CD4-positive, alpha-beta T cell (primary cell): ENCODE measurements around the gene ANAPC5. TPM values are rescaled to one million over a fixed set of nuclear protein-coding genes. Genes with fewer than 3 reads are reported as not detected.

Experiments used
- ATAC-seq: fragments of 200-7000 bp; cut with Tn5 transposase; one replicate; pipeline ENCODE4 v1.10.0; 2022; ENCODE audit warnings: mild to moderate bottlenecking; ENCODE audit not compliant: poor library complexity
- CTCF ChIA-PET: fragments of 350-600 bp; sonication (Branson Sonifier 250); formaldehyde crosslinking; loops from one replicate; lab custom pipeline; 2021; ENCODE audit warnings: antibody characterized with exemption, inconsistent platforms; lab: Charles Lee
- POLR2A ChIA-PET: fragments of 350-600 bp; sonication (Branson Sonifier 250); formaldehyde crosslinking; loops from one replicate; lab custom pipeline; 2021; ENCODE audit warnings: antibody characterized with exemption, inconsistent platforms; lab: Charles Lee
- DNase-seq, 14 experiments: peaks; one replicate each; pipeline ENCODE4 v3.0.0-alpha.2; 2013 to 2020; ENCODE audit warnings: mixed read lengths in 2 of 14
- H3K27ac ChIP-seq, 2 donors: one replicate each; pipeline versions ENCODE4 v1.5.1 to v1.7.0; 2013; ENCODE audit warnings: low read length in 2 of 2, low read depth in 1 of 2, mild to moderate bottlenecking in 1 of 2
- H3K27me3 ChIP-seq, 2 experiments: 1 replicate in 1 of 2; 2 replicates in 1 of 2; pipeline versions ENCODE4 v1.6.1 to v1.7.0; 2013; ENCODE audit warnings: low read length in 2 of 2, control low read depth in 1 of 2, mild to moderate bottlenecking in 1 of 2, moderate library complexity in 1 of 2; ENCODE audit not compliant: insufficient read depth in 2 of 2, control insufficient read depth in 1 of 2
- H3K36me3 ChIP-seq: one replicate; pipeline ENCODE4 v1.6.1; 2013; ENCODE audit warnings: low read length, control low read depth; ENCODE audit not compliant: insufficient read depth
- H3K4me1 ChIP-seq: one replicate; pipeline ENCODE4 v1.6.1; 2013; ENCODE audit warnings: low read length, control low read depth; ENCODE audit not compliant: insufficient read depth
- H3K4me3 ChIP-seq: one replicate; pipeline ENCODE4 v1.5.1; 2013; ENCODE audit warnings: mild to moderate bottlenecking, low read length, moderate library complexity
- H3K9me3 ChIP-seq, 2 experiments: 1 replicate in 1 of 2; 2 replicates in 1 of 2; pipeline versions ENCODE4 v1.6.1 to v1.7.0; 2013; ENCODE audit warnings: low read length in 2 of 2, mild to moderate bottlenecking in 2 of 2, control low read depth in 1 of 2, moderate library complexity in 1 of 2; ENCODE audit not compliant: control insufficient read depth in 1 of 2, insufficient read depth in 1 of 2
- H3K27ac Mint-ChIP-seq: one replicate; pipeline ENCODE4 v1.8.0; 2020; ENCODE audit warnings: mixed read lengths
- H3K27me3 Mint-ChIP-seq: one replicate; pipeline ENCODE4 v1.8.0; 2021; ENCODE audit warnings: mixed read lengths
- H3K36me3 Mint-ChIP-seq: one replicate; pipeline ENCODE4 v1.8.0; 2021; ENCODE audit warnings: low read depth, mixed read lengths
- H3K4me1 Mint-ChIP-seq: one replicate; pipeline ENCODE4 v1.8.0; 2021; ENCODE audit warnings: low read depth, mixed read lengths
- H3K4me3 Mint-ChIP-seq: one replicate; pipeline ENCODE4 v1.8.0; 2020; ENCODE audit warnings: mild to moderate bottlenecking, mixed read lengths
- H3K9me3 Mint-ChIP-seq: one replicate; pipeline ENCODE4 v1.8.0; 2020; ENCODE audit warnings: mixed read lengths
- intact Hi-C, 2 experiments: fragments of 100-400 bp; cut with DNase I in 1 of 2; cut with micrococcal nuclease in 1 of 2; formaldehyde crosslinking; loops; one replicate each; pipeline versions ENCODE4 v1.15.1 to v1.9.0; 2023 to 2025; cut with DNase I, micrococcal nuclease
- total RNA-seq, 174 experiments: library from RNA in 2 of 174; stranded (reverse) in 2 of 174; gene quantifications; one replicate each; pipeline ENCODE4 v1.2.3 and lab custom pipeline; 2021 to 2026
- TF ChIP-seq, protein P1 (sequence below): fragments of 200-600 bp; IDR thresholded peaks from one replicate; pipeline ENCODE4 v1.8.0; 2022; ENCODE audit warnings: antibody characterized with exemption, mild to moderate bottlenecking

Gene ANAPC5
- total RNA-seq, 2 experiments from 2014 or later = 88.2 to 96.2 TPM

DNA sequence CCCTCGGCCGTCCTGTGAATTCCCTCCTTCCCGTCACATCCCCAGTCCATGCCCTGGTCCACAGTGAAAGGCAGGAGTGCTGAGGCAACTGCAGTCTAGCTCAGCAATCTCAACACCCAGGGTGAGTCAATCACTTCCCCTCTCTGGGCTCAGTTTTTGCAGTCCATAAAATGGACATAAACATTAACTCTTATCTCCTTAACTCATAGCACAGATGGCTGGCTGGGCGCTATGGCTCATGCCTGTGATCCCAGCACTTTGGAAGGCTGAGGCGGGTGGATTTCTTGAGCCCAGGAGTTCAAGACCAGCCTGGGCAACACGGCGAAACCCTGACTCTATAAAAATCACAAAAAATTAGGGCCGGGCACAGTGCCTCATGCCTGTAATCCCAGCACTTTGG, 88.1 kb downstream of the ANAPC5 start:
- H3K4me3 Mint-ChIP-seq = no peak overlapping the region
- H3K27me3 Mint-ChIP-seq = no peaks in the 10 kb centered on the region
- no peak for DNase-seq
- H3K9me3 ChIP-seq = no peaks in the 10 kb centered on the region
- no peak for ATAC-seq
- POLR2A ChIA-PET = no interaction called here
- no peak overlapping the region for H3K27ac Mint-ChIP-seq
- no peak overlapping the region for H3K27ac ChIP-seq
- no peaks in the 10 kb centered on the region for H3K27me3 ChIP-seq
- no peaks in the 10 kb centered on the region for H3K9me3 Mint-ChIP-seq
- H3K36me3 ChIP-seq = peaks cover 45% of the 10 kb centered on the region
- H3K4me1 ChIP-seq = no peaks in the 10 kb centered on the region
- intact Hi-C loops = no loop called here
- TF ChIP-seq, protein P1, sequence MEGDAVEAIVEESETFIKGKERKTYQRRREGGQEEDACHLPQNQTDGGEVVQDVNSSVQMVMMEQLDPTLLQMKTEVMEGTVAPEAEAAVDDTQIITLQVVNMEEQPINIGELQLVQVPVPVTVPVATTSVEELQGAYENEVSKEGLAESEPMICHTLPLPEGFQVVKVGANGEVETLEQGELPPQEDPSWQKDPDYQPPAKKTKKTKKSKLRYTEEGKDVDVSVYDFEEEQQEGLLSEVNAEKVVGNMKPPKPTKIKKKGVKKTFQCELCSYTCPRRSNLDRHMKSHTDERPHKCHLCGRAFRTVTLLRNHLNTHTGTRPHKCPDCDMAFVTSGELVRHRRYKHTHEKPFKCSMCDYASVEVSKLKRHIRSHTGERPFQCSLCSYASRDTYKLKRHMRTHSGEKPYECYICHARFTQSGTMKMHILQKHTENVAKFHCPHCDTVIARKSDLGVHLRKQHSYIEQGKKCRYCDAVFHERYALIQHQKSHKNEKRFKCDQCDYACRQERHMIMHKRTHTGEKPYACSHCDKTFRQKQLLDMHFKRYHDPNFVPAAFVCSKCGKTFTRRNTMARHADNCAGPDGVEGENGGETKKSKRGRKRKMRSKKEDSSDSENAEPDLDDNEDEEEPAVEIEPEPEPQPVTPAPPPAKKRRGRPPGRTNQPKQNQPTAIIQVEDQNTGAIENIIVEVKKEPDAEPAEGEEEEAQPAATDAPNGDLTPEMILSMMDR = no peak
- H3K36me3 Mint-ChIP-seq = peaks cover 60% of the 10 kb centered on the region
- no peaks in the 10 kb centered on the region for H3K4me1 Mint-ChIP-seq
- H3K4me3 ChIP-seq = no peak overlapping the region
- CTCF ChIA-PET = no interaction called here

DNA sequence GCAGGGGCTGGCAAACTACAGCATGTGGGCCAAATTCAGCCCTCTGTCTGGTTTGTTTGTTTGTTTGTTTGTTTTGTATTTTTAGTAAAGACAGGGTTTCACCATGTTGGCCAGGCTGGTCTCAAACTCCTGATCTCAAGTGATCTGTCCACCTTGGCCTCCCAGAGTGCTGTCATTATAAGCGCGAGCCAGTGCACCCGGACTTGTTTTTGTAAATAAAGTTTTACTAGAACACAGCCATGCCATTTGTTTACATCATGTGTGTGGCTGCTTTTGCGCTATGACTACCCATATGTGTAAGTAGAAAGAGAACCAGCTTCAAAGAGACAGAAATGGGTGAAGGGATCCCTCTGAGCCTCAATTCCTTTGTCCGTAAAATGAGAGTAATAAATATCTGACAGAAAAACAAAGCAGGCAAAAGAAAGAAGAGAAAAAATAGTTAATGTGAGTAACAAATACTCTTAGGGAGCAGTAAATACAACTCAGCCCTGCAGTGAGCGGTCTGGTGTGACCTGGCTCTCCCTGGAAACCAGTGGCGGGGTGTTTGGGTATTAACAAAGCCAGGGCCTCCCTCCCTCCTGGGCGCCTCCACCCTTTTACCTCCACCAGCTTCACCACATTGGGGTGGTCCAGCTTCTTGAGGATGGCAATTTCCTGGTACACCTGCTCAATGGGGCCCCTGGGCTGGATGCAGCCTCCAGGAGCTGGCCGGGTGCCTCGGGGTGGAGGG, 88.8 kb downstream of the ANAPC5 start:
- Mint-ChIP-seq H3K27ac (no peak overlapping the region), H3K4me1 (no peaks in the 10 kb centered on the region), H3K36me3 (peaks cover 59% of the 10 kb centered on the region), H3K9me3 (no peaks in the 10 kb centered on the region), H3K4me3 (no peak overlapping the region), H3K27me3 (no peaks in the 10 kb centered on the region)
- Histone ChIP-seq H3K4me1 (no peaks in the 10 kb centered on the region), H3K27ac (no peak overlapping the region), H3K36me3 (peaks cover 41% of the 10 kb centered on the region), H3K9me3 (no peaks in the 10 kb centered on the region), H3K4me3 (no peak overlapping the region), H3K27me3 (no peaks in the 10 kb centered on the region)
- POLR2A ChIA-PET = no interaction called here
- CTCF ChIA-PET = no interaction called here
- TF ChIP-seq, protein P1 = no peak
- ATAC-seq (no peak), DNase-seq (no peak)
- intact Hi-C loops = no loop called here

DNA sequence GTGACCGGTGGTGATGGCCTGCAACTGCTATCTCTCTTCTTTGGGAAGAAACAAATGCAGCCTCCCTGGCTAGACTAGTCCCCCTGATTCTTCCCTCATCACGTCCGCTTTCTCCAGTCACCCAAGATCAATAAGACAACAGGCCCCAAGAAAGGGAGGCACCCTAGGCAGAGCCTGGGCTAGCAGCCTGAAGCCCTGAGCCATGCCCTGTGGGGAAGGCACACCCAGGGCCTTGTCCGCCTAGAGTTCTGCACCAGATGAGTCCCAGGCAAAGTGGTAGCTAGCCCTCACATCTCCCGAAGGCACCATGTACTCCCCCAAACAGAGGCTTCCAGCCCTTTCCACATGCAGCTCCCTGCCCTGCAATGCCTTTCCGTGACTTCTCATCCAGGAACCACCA, 90.8 kb downstream of the ANAPC5 start:
- no peak overlapping the region for H3K27ac ChIP-seq
- no peak for DNase-seq
- no peaks in the 10 kb centered on the region for H3K27me3 ChIP-seq
- ChIA-PET POLR2A (no interaction called here), CTCF (no interaction called here)
- peaks cover 61% of the 10 kb centered on the region for H3K36me3 Mint-ChIP-seq
- H3K36me3 ChIP-seq = peaks cover 34% of the 10 kb centered on the region
- TF ChIP-seq, protein P1 = no peak
- H3K4me3 ChIP-seq = no peak overlapping the region
- H3K4me3 Mint-ChIP-seq = no peak overlapping the region
- no peaks in the 10 kb centered on the region for H3K9me3 ChIP-seq
- intact Hi-C loops = no loop called here
- H3K27ac Mint-ChIP-seq = no peak overlapping the region
- ATAC-seq = no peak
- no peaks in the 10 kb centered on the region for H3K4me1 ChIP-seq
- no peaks in the 10 kb centered on the region for H3K4me1 Mint-ChIP-seq
- no peaks in the 10 kb centered on the region for H3K9me3 Mint-ChIP-seq
- no peaks in the 10 kb centered on the region for H3K27me3 Mint-ChIP-seq
